GM18498 (cell line): ENCODE measurements around the gene TMOD1.
"Not testable (repeated sequence)": the region's sequence is repeated elsewhere in the genome, so short reads cannot be mapped to it uniquely, and the experiment has no call there.

Experiments
- ATAC-seq: cut with Tn5 transposase; IDR thresholded peaks from one replicate; pipeline ENCODE4 v1.9.1; 2021; ENCODE audit warnings: mild to moderate bottlenecking, moderate library complexity; ENCODE audit not compliant: unreplicated experiment

The TMOD1 gene

GRCh38 chr9:97501177-97501971, at the start of gene TMOD1:
TSS of gene TMOD1 (plus strand) at chr9:97501666. CDS start at chr9:97524189, 22,523 bp downstream.
- peak; percentile 68 for ATAC-seq

GRCh38 chr9:97453573-97453972, 47.9 kb upstream of the TMOD1 start:
- not testable (repeated sequence) for ATAC-seq

GRCh38 chr9:97456841-97457240, 44.6 kb upstream of the TMOD1 start:
- not testable (repeated sequence) for ATAC-seq

GRCh38 chr9:97459326-97459725, 42.1 kb upstream of the TMOD1 start:
- ATAC-seq = no peak

GRCh38 chr9:97462159-97462558, 39.3 kb upstream of the TMOD1 start:
- no peak for ATAC-seq

GRCh38 chr9:97462914-97463313, 38.6 kb upstream of the TMOD1 start:
- ATAC-seq = no peak

- ATAC-seq = peak; percentile 84
These were observed 32.6 kb upstream of the TMOD1 start for GRCh38 chr9:97468658-97469448.

- no peak for ATAC-seq
These were observed 31.4 kb upstream of the TMOD1 start for GRCh38 chr9:97470076-97470475.

- ATAC-seq = no peak
These were observed 27.7 kb upstream of the TMOD1 start for GRCh38 chr9:97473717-97474116.

GRCh38 chr9:97474372-97474925, 27.0 kb upstream of the TMOD1 start:
- no peak for ATAC-seq

- ATAC-seq = no peak
These were observed 26.4 kb upstream of the TMOD1 start for GRCh38 chr9:97475059-97475458.

GRCh38 chr9:97478301-97478981, 23.0 kb upstream of the TMOD1 start:
- no peak for ATAC-seq

- no peak for ATAC-seq
These were observed 21.8 kb upstream of the TMOD1 start for GRCh38 chr9:97479496-97480159.

GRCh38 chr9:97480174-97480573, 21.3 kb upstream of the TMOD1 start:
- no peak for ATAC-seq

- no peak for ATAC-seq
These were observed 20.7 kb upstream of the TMOD1 start for GRCh38 chr9:97480749-97481148.

- no peak for ATAC-seq
These were observed 17.3 kb upstream of the TMOD1 start for GRCh38 chr9:97484134-97484533.

- ATAC-seq = no peak
These were observed 14.4 kb upstream of the TMOD1 start for GRCh38 chr9:97487107-97487506.

- ATAC-seq = no peak
These were observed 13.6 kb upstream of the TMOD1 start for GRCh38 chr9:97487861-97488260.

GRCh38 chr9:97491216-97491999, 10.1 kb upstream of the TMOD1 start:
- ATAC-seq = no peak
